Measurements from ENCODE around the gene SBNO1.
"Not testable (repeated sequence)": the region's sequence is repeated elsewhere in the genome, so short reads cannot be mapped to it uniquely, and the experiment has no call there.

SBNO1 gene

DNA sequence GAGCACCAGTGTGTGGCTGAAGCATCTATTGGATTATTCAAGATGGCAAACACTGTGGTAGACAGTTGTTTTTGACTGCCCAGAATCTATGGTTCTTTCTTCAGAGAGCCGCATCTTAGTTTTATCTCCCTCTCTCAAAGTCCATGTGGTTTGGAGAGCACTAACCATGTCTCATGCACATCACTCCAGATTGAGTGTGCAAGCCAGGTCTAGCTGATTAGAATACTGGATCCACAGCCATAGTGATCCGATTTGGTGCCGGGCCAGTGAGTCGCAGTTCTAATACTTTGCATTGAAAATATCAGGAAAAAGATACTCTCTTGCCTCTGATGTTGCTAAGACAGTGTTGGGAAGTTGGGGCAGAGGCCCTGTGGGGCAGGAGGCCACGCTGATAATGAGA, 4.6 kb upstream of the SBNO1 start:
- in situ Hi-C loops (cut with MboI; ENCODE audit: low pct_unique_long_range_greater_than_20kb, low sequenced_read_pairs, unreplicated experiment): no loop called here
- TF ChIP-seq, protein P1, sequence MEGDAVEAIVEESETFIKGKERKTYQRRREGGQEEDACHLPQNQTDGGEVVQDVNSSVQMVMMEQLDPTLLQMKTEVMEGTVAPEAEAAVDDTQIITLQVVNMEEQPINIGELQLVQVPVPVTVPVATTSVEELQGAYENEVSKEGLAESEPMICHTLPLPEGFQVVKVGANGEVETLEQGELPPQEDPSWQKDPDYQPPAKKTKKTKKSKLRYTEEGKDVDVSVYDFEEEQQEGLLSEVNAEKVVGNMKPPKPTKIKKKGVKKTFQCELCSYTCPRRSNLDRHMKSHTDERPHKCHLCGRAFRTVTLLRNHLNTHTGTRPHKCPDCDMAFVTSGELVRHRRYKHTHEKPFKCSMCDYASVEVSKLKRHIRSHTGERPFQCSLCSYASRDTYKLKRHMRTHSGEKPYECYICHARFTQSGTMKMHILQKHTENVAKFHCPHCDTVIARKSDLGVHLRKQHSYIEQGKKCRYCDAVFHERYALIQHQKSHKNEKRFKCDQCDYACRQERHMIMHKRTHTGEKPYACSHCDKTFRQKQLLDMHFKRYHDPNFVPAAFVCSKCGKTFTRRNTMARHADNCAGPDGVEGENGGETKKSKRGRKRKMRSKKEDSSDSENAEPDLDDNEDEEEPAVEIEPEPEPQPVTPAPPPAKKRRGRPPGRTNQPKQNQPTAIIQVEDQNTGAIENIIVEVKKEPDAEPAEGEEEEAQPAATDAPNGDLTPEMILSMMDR (IDR thresholded peaks at IDR 0.05; ENCODE audit: extremely low read depth, insufficient read depth, missing control alignments): no peak
- DNase-seq (ENCODE audit: low spot score): no peak

- DNase-seq (ENCODE audit: low spot score); in situ Hi-C loops (cut with MboI; ENCODE audit: low pct_unique_long_range_greater_than_20kb, low sequenced_read_pairs, unreplicated experiment): not testable (repeated sequence)
Measured at GRCh38 chr12:123368431-123368830, 3.8 kb upstream of the SBNO1 start.

DNA sequence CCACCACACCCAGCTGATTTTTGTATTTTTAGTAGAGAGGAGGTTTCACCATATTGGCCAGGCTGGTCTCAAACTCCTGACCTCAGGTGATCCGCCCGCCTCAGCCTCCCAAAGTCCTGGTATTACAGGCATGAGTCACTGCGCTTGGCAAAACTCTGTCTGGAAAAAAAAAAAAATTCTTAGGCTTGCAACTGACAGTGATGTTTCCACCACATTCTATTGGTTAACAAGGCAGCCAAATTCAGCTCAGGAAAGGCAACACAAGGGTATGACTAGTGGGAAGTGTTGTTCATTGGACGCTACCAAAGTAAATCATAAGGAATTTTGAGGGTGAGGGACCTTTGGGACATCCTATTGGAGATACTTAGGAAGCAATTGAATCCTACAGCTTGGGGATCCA, 2.9 kb upstream of the SBNO1 start:
- no peak for DNase-seq (ENCODE audit: low spot score)

GRCh38 chr12:123365025-123365917, 624 bp upstream of the SBNO1 start:
- in situ Hi-C loops (cut with MboI; ENCODE audit: low pct_unique_long_range_greater_than_20kb, low sequenced_read_pairs, unreplicated experiment): no loop called here
- TF ChIP-seq, protein P1 (IDR thresholded peaks at IDR 0.05; ENCODE audit: extremely low read depth, insufficient read depth, missing control alignments): peak; percentile 74
- DNase-seq (ENCODE audit: low spot score): peak; percentile 97

More for the DNA sequence above, 2.9 kb upstream of the SBNO1 start:
- TF ChIP-seq, protein P1 (IDR thresholded peaks at IDR 0.05; ENCODE audit: extremely low read depth, insufficient read depth, missing control alignments): no peak
- in situ Hi-C loops (cut with MboI; ENCODE audit: low pct_unique_long_range_greater_than_20kb, low sequenced_read_pairs, unreplicated experiment): no loop called here

DNA sequence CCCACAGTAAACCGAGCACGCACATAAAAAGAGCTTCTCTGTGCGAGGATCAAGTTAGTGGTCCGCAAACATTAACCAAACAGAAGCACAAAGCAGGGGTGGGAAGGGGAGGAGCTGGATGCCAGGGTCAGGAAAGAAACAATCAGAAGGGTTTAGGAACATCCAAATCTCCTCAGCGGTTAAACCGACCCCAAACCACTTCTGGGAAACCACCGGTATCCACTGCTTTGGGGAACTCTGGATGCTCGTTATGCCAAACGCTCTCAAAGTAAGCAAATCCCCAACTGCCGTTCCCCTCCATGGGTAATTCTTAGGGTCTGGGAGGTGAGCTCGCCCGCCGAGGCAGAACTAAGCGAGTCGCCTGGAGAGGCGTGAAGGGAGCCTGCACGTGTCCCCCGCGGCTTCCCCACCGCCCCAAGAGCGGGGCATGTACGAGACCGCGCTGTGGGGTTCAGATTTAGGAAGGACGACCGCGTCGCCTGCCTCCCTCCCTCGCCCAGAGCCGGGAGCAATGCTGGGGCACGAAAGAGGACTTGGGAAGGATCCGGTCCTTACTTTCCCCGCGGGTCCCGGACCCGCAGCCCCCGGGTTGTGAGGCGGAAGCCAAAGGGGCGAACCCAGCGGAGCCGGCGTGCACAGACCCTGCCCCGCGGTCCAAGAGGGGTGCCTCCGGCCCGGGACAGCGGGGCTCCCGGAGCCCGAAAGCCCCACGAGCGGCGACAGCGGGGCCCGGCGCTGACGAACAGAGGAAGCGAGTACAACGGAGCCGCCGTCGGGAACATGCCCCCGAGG, 711 bp downstream of the SBNO1 start:
- in situ Hi-C loops (cut with MboI; ENCODE audit: low pct_unique_long_range_greater_than_20kb, low sequenced_read_pairs, unreplicated experiment): no loop called here
- TF ChIP-seq, protein P1 (IDR thresholded peaks at IDR 0.05; ENCODE audit: extremely low read depth, insufficient read depth, missing control alignments): no peak
- peak; percentile 42 for DNase-seq (ENCODE audit: low spot score)

- in situ Hi-C loops (cut with MboI; ENCODE audit: low pct_unique_long_range_greater_than_20kb, low sequenced_read_pairs, unreplicated experiment): no loop called here
- peak; percentile 42 for DNase-seq (ENCODE audit: low spot score)
- TF ChIP-seq, protein P1 (IDR thresholded peaks at IDR 0.05; ENCODE audit: extremely low read depth, insufficient read depth, missing control alignments): no peak
Measured at GRCh38 chr12:123363390-123363739, 1.3 kb downstream of the SBNO1 start.

DNA sequence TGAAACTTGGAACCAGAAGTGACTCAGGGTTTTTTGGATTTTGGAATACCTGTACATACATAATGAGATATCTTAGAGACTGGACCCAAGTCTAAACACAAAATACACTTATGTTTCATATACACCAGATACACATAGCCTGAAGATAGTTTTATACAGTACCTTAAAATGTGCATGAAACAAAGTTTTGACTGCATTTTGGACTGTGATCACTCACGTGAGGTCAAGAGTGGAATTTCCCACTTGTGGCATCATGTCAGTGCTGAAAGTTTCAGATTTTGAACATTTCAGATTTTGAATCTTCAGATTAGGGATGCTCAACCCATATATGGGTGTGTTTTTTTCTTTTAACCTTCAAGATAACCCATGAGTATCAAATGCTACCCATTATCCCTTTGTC, 6.6 kb downstream of the SBNO1 start:
- TF ChIP-seq, protein P1 (IDR thresholded peaks at IDR 0.05; ENCODE audit: extremely low read depth, insufficient read depth, missing control alignments): no peak
- in situ Hi-C loops (cut with MboI; ENCODE audit: low pct_unique_long_range_greater_than_20kb, low sequenced_read_pairs, unreplicated experiment): no loop called here
- DNase-seq (ENCODE audit: low spot score): no peak
